ENCODE measurements around the gene C17orf50. TPM values are rescaled to one million over a fixed set of nuclear protein-coding genes. Genes with fewer than 3 reads are reported as not detected.

Gene C17orf50
- total and polyA plus RNA-seq, 2 of the 13 experiments (the other 11 are each of a cell fraction or from before 2014, with no cell fraction given) = not detected

DNA sequence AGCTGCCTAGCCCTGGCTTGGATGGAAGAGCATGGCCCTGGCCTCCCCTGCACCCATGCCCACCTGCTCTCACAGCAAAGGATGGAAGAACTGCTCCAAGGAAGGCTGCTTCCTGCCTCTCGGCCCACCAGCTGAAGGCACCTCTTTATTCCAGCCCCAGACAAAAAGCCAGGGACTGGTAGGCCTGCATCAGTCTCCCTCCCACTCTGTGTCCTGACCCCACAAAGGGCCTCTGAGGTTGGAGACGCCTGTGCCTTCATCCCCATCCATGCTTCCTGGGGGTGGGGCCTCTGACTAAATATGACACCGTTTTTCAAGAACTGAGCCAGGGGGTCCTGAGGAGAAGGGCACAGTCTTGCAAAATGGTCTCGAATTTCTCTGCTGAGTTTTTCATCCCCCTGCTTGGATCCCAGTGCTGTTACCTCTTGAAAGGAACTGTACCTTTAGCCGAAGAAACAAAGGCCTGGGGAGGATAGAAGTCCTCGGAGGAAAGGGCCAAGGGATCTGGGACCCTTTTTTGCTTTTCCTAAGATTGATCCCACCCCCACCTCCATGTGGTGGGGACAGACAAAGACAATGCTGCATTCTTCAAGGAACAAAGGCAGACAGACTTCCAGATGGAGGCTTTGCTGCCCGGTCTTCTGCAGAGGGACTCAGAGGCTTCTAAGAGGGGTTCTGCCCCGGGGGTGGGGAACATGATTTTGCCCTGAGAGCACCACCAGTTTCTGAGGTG lies 5.2 kb downstream of the C17orf50 start:
- POLR2A ChIA-PET = no interaction called here
- no peak for FAIRE-seq
- WGBS (ENCODE audit: low lambda C conversion rate) = 31% methylated on average over 6 of the region's 8 CpGs
- H3K9me3 ChIP-seq (ENCODE audit: low read length) = no peaks in the 10 kb centered on the region
- ATAC-seq = no peak
- no peaks in the 10 kb centered on the region for H4K20me1 ChIP-seq (ENCODE audit: insufficient read depth, low read length)
- H3K9ac ChIP-seq (ENCODE audit: insufficient read depth, low read depth, low read length) = no peak overlapping the region
- intact Hi-C loops (cut with micrococcal nuclease; ENCODE audit: unreplicated experiment) (no loop called here), in situ Hi-C loops (cut with HindIII; ENCODE audit: extremely low pct_ligation_motif_present, low pct_unique_long_range_greater_than_20kb) (no loop called here)
- no peak overlapping the region for H3K27ac ChIP-seq (ENCODE audit: extremely low read length, insufficient read depth, low read length)
- no peak for TF ChIP-seq ZNF260 (CRISPR knock-in tag; IDR thresholded peaks at IDR 0.05; ENCODE audit: borderline replicate concordance, low read depth)
- CTCF ChIA-PET (ENCODE audit: low intra/inter-chr PET ratio, low total read pairs) = interaction anchor here (1.7 to 3.0 kb wide), 3 partner anchors 39 to 43 kb away, joined by 8 to 28 read pairs (median 13); partner anchors contain the start of gene TAF15
- DNase-seq (ENCODE audit: low spot score) = no peak
- BruUV-seq (replicated peaks) = no TSS peak
- H2AFZ ChIP-seq (ENCODE audit: low read length) = no peak overlapping the region
- no peak overlapping the region for H3K4me2 ChIP-seq (ENCODE audit: low read depth, low read length)
- peaks cover 28% of the 10 kb centered on the region for H3K4me1 ChIP-seq (ENCODE audit: insufficient read depth, low read length)
- peaks cover 3 to 33% of the 10 kb centered on the region in 2 experiments; a peak in 3 of 5 replicates for H3K27me3 ChIP-seq (ENCODE audit: control insufficient read depth in 1 of 2, insufficient read depth in 2 of 2, low read length in 2 of 2)
- no peaks in the 10 kb centered on the region for H3K36me3 ChIP-seq (replicated peaks in 1 of 2; ENCODE audit: control insufficient read depth in 1 of 2, insufficient read depth in 2 of 2, low read length in 2 of 2)
- no peak overlapping the region for H3K4me3 ChIP-seq (replicated peaks in 1 of 3; ENCODE audit: insufficient read depth in 1 of 3, low read depth in 2 of 3, low read length in 3 of 3)
- H3K79me2 ChIP-seq (ENCODE audit: insufficient read depth, low read length) = no peaks in the 10 kb centered on the region

DNA sequence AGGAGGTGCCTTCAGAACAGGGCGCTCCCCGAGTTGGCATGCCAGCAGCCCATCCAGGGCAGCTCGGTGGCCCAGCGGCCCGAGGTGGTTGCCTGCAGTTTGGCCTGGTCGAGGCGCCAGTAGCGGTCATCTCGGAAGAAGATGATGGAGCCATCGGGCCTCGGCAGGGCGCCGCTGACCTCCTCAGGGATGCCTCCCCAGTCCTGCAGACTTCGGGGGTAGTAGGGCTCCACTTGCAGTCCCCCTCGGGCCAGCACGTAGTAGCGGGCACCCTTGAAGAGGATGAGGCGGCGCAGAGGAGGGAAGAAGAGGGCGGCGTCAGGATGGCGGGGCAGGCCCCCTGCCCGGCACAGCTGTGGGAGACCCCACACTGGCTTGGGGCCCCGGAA lies 5.8 kb downstream of the C17orf50 start:
- Histone ChIP-seq H2AFZ (ENCODE audit: low read length) (no peak overlapping the region), H3K36me3 (replicated peaks in 1 of 2; ENCODE audit: control insufficient read depth in 1 of 2, insufficient read depth in 2 of 2, low read length in 2 of 2) (no peaks in the 10 kb centered on the region), H4K20me1 (ENCODE audit: insufficient read depth, low read length) (no peaks in the 10 kb centered on the region), H3K4me3 (replicated peaks in 1 of 3; ENCODE audit: insufficient read depth in 1 of 3, low read depth in 2 of 3, low read length in 3 of 3) (no peak overlapping the region), H3K27me3 (ENCODE audit: control insufficient read depth in 1 of 2, insufficient read depth in 2 of 2, low read length in 2 of 2) (peaks cover 3 to 33% of the 10 kb centered on the region in 2 experiments; a peak in 3 of 5 replicates), H3K4me2 (ENCODE audit: low read depth, low read length) (no peak overlapping the region), H3K27ac (ENCODE audit: extremely low read length, insufficient read depth, low read length) (no peak overlapping the region), H3K79me2 (ENCODE audit: insufficient read depth, low read length) (no peaks in the 10 kb centered on the region), H3K9me3 (ENCODE audit: low read length) (no peaks in the 10 kb centered on the region), H3K9ac (ENCODE audit: insufficient read depth, low read depth, low read length) (no peak overlapping the region), H3K4me1 (ENCODE audit: insufficient read depth, low read length) (peaks cover 24% of the 10 kb centered on the region)
- BruUV-seq (replicated peaks) = no TSS peak
- in situ Hi-C loops (cut with HindIII; ENCODE audit: extremely low pct_ligation_motif_present, low pct_unique_long_range_greater_than_20kb) = no loop called here
- no peak for ATAC-seq
- DNase-seq (ENCODE audit: low spot score) = no peak
- POLR2A ChIA-PET = interaction anchor here (1.8 kb wide), 1 partner anchor 42 kb away, joined by 5 read pairs; the partner anchor contains the start of gene TAF15
- TF ChIP-seq ZNF775 (CRISPR knock-in tag; IDR thresholded peaks at IDR 0.05; ENCODE audit: borderline replicate concordance) (no peak), ZNF777 (CRISPR knock-in tag; IDR thresholded peaks at IDR 0.05) (no peak), DMAP1 (CRISPR knock-in tag; IDR thresholded peaks at IDR 0.05) (no peak), SMARCE1 (IDR thresholded peaks at IDR 0.05; ENCODE audit: borderline replicate concordance) (no peak), ZMYM3 (CRISPR knock-in tag; IDR thresholded peaks at IDR 0.05) (no peak), ZFP36L1 (CRISPR knock-in tag; IDR thresholded peaks at IDR 0.05) (no peak), HOXA9 (CRISPR knock-in tag; IDR thresholded peaks at IDR 0.05; ENCODE audit: borderline replicate concordance) (no peak), KLF12 (CRISPR knock-in tag; IDR thresholded peaks at IDR 0.05; ENCODE audit: borderline replicate concordance) (no peak), ZNF234 (CRISPR knock-in tag; conservative IDR thresholded peaks at IDR 0.05) (no peak), BCL6 (CRISPR knock-in tag; IDR thresholded peaks at IDR 0.05) (no peak)
- 62% methylated on average over 12 of the region's 24 CpGs for WGBS (ENCODE audit: low lambda C conversion rate)
- CTCF ChIA-PET (ENCODE audit: low intra/inter-chr PET ratio, low total read pairs) = interaction anchor here (1.7 to 2.0 kb wide), 2 partner anchors 38 to 42 kb away, joined by 8 to 13 read pairs; partner anchors contain the start of gene TAF15
- intact Hi-C loops (cut with micrococcal nuclease; ENCODE audit: unreplicated experiment) = no loop called here
- FAIRE-seq = no peak
